ENCODE data around the gene KLHL4.
"Not testable (repeated sequence)": the region's sequence is repeated elsewhere in the genome, so short reads cannot be mapped to it uniquely, and the experiment has no call there.

KLHL4 gene

GRCh38 chrX:87703469-87703868 is 185.9 kb downstream of the KLHL4 start:
- H3K4me3 Mint-ChIP-seq, H3K27me3 Mint-ChIP-seq: not testable (repeated sequence)

GRCh38 chrX:87706134-87706533 is 188.5 kb downstream of the KLHL4 start:
- Mint-ChIP-seq H3K27me3 (no peaks in the 10 kb centered on the region), H3K4me3 (no peak overlapping the region), H3K4me1 (no peaks in the 10 kb centered on the region), H3K9me3 (peaks cover 6 to 9% of the 10 kb centered on the region in 2 donors), H3K27ac (no peak overlapping the region)
- no peak for ATAC-seq
- no peak for DNase-seq

More at GRCh38 chrX:87703469-87703868, 185.9 kb downstream of the KLHL4 start:
- not testable (repeated sequence) for H3K27ac Mint-ChIP-seq, H3K9me3 Mint-ChIP-seq, H3K4me1 Mint-ChIP-seq, ATAC-seq, DNase-seq

- Mint-ChIP-seq H3K4me3 (no peak overlapping the region), H3K9me3 (peaks cover 6 to 9% of the 10 kb centered on the region in 2 donors), H3K27me3 (no peaks in the 10 kb centered on the region), H3K27ac (no peak overlapping the region), H3K4me1 (no peaks in the 10 kb centered on the region)
- ATAC-seq (no peak), DNase-seq (no peak)
Measured at GRCh38 chrX:87710580-87710979, 193.0 kb downstream of the KLHL4 start.

All from stimulated activated naive CD8-positive, alpha-beta T cell treated with anti-CD3 and anti-CD28 coated beads, Interleukin-15, amount 100 ng/mL, for 72 hours (primary cell).